Effector CD4-positive, alpha-beta T cell (primary cell): ENCODE results near the gene MTF1.
"Not testable (repeated sequence)": the region's sequence is repeated elsewhere in the genome, so short reads cannot be mapped to it uniquely, and the experiment has no call there.

Experiments used
- DNase-seq: peaks from one replicate; pipeline ENCODE4 v3.0.0-alpha.2; 2020

The MTF1 gene

GRCh38 chr1:37782491-37782890 lies 76.9 kb downstream of the MTF1 start:
- no peak for DNase-seq

- no peak for DNase-seq
Measured at GRCh38 chr1:37778654-37779053, 80.7 kb downstream of the MTF1 start.

DNA sequence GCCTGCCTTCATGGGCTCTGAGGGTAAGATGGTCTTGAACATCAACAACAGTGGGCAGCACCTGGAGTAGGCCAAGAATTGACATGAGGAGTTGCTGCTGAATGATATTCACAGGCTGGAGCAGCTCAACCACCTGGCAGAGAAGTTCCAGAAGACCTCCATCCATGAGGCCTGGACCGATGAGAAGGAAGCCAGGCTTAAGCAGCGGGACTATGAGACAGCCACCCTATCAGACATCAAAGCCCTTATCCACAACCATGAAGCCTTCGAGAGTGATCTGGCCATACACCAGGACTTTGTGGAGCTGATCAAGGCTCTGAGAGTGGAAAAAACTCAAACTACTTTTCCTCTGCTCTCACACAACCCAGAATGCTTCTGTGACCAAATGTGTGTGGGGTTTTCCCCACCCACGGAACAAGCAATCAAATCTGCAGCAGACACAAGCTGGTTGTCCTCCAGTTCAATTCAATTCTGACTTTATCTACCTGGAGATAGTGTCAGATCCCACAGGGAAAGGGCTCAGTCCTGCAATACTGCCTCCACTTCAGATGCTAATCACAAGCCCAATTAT lies 82.4 kb downstream of the MTF1 start:
- no peak for DNase-seq

DNA sequence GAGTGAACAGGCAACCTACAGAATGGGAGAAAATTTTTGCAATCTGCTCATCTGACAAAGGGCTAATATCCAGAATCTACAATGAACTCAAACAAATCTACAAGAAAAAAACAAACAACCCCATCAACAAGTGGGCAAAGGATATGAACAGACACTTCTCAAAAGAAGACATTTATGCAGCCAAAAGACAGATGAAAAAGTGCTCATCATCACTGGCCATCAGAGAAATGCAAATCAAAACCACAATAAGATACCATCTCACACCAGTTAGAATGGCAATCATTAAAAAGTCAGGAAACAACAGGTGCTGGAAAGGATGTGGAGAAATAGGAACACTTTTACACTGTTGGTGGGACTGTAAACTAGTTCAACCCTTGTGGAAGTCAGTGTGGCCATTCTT lies 88.0 kb downstream of the MTF1 start:
- DNase-seq: not testable (repeated sequence)

GRCh38 chr1:37767488-37767887 lies 91.9 kb downstream of the MTF1 start:
- DNase-seq: no peak

GRCh38 chr1:37765916-37766664 lies 93.3 kb downstream of the MTF1 start:
- no peak for DNase-seq

- no peak for DNase-seq
Measured at GRCh38 chr1:37764888-37765441, 94.4 kb downstream of the MTF1 start, which contains the start of gene EPHA10. Gene EPHA10, minus strand, starts transcription at chr1:37765120. Its CDS starts 54 bp downstream, at chr1:37765066.

GRCh38 chr1:37764414-37764825 lies 95.0 kb downstream of the MTF1 start:
- no peak for DNase-seq

- DNase-seq: no peak
Measured at GRCh38 chr1:37763791-37764413, 95.5 kb downstream of the MTF1 start.

GRCh38 chr1:37762516-37762915 lies 96.9 kb downstream of the MTF1 start:
- no peak for DNase-seq

- DNase-seq: no peak
Measured at GRCh38 chr1:37761416-37762095, 97.8 kb downstream of the MTF1 start.
